GM19035 (cell line): ENCODE results near the gene ADRB2.
A peak's percentile ranks its signal among the peaks of the same experiment; 100 is the strongest.
"Not testable (repeated sequence)": the region's sequence is repeated elsewhere in the genome, so short reads cannot be mapped to it uniquely, and the experiment has no call there.

Experiments used
- ATAC-seq: cut with Tn5 transposase; IDR thresholded peaks from one replicate; pipeline ENCODE4 v1.9.1; 2021; ENCODE audit not compliant: unreplicated experiment

Gene ADRB2

GRCh38 chr5:148826053-148826738 is at the start of gene ADRB2:
ADRB2 (plus strand) TSS chr5:148826611; CDS start chr5:148826832, 221 bp downstream.
- peak; percentile 97 for ATAC-seq

- ATAC-seq = no peak
These were observed 49.6 kb upstream of the ADRB2 start for GRCh38 chr5:148776780-148777179.

- ATAC-seq = no peak
These were observed 47.5 kb upstream of the ADRB2 start for GRCh38 chr5:148778882-148779281.

GRCh38 chr5:148780711-148781110 is 45.7 kb upstream of the ADRB2 start:
- no peak for ATAC-seq

- no peak for ATAC-seq
These were observed 44.6 kb upstream of the ADRB2 start for GRCh38 chr5:148781766-148782165.

- no peak for ATAC-seq
These were observed 41.2 kb upstream of the ADRB2 start for GRCh38 chr5:148785223-148785622.

- no peak for ATAC-seq
These were observed 40.0 kb upstream of the ADRB2 start for GRCh38 chr5:148786456-148786855.

- no peak for ATAC-seq
These were observed 37.8 kb upstream of the ADRB2 start for GRCh38 chr5:148788636-148789035.

- peak; percentile 20 for ATAC-seq
These were observed 35.7 kb upstream of the ADRB2 start for GRCh38 chr5:148790545-148791333.

- peak; percentile 96 for ATAC-seq
These were observed 35.1 kb upstream of the ADRB2 start for GRCh38 chr5:148791334-148791667.

- ATAC-seq = no peak
These were observed 34.7 kb upstream of the ADRB2 start for GRCh38 chr5:148791696-148792095.

GRCh38 chr5:148792744-148793143 is 33.7 kb upstream of the ADRB2 start:
- ATAC-seq = no peak

GRCh38 chr5:148793261-148793660 is 33.1 kb upstream of the ADRB2 start:
- ATAC-seq = no peak

- no peak for ATAC-seq
These were observed 32.1 kb upstream of the ADRB2 start for GRCh38 chr5:148794275-148794674.

- no peak for ATAC-seq
These were observed 31.5 kb upstream of the ADRB2 start for GRCh38 chr5:148794729-148795561.

GRCh38 chr5:148796936-148797335 is 29.5 kb upstream of the ADRB2 start:
- no peak for ATAC-seq

GRCh38 chr5:148798786-148799185 is 27.6 kb upstream of the ADRB2 start:
- no peak for ATAC-seq

- ATAC-seq = no peak
These were observed 26.5 kb upstream of the ADRB2 start for GRCh38 chr5:148799737-148800527.

- ATAC-seq = no peak
These were observed 24.6 kb upstream of the ADRB2 start for GRCh38 chr5:148801682-148802276.

GRCh38 chr5:148803451-148803850 is 23.0 kb upstream of the ADRB2 start:
- not testable (repeated sequence) for ATAC-seq
